Chondrocyte (in vitro differentiated cells): ENCODE results near the gene LNX1. TPM values are rescaled to one million over a fixed set of nuclear protein-coding genes. Genes with fewer than 3 reads are reported as not detected.
A peak's percentile ranks its signal among the peaks of the same experiment; 100 is the strongest.

Source experiments
- DNase-seq: peaks from one replicate; pipeline ENCODE4 v3.0.0; 2021; ENCODE audit warnings: mixed read lengths, low spot score
- H3K27ac Mint-ChIP-seq: one replicate; pipeline ENCODE4 v1.8.0; 2021; ENCODE audit warnings: mild to moderate bottlenecking, moderate library complexity, mixed read lengths; ENCODE audit not compliant: unreplicated experiment
- H3K27me3 Mint-ChIP-seq: 2 replicates; pipeline ENCODE4 v1.8.0; 2021; ENCODE audit warnings: low read depth, mixed read lengths
- H3K36me3 Mint-ChIP-seq: 2 replicates; pipeline ENCODE4 v1.8.0; 2021; ENCODE audit warnings: low read depth, mixed read lengths
- H3K4me1 Mint-ChIP-seq: 2 replicates; pipeline ENCODE4 v1.8.0; 2021; ENCODE audit warnings: low read depth, mild to moderate bottlenecking, mixed read lengths
- H3K4me3 Mint-ChIP-seq: one replicate; pipeline ENCODE4 v1.8.0; 2021; ENCODE audit warnings: mild to moderate bottlenecking, moderate library complexity, mixed read lengths; ENCODE audit not compliant: unreplicated experiment
- H3K9me3 Mint-ChIP-seq: 2 replicates; pipeline ENCODE4 v1.8.0; 2021; ENCODE audit warnings: low read depth, mixed read lengths
- total RNA-seq: library from RNA; stranded (reverse); gene quantifications from 3 replicates; pipeline ENCODE4 v1.2.1, GENCODE V29; 2021
- TF ChIP-seq, protein P1 (sequence below): fragments of 200-600 bp; sonication (generic); IDR thresholded peaks from 2 replicates; pipeline ENCODE4 v1.5.0; 2021; ENCODE audit warnings: antibody characterized with exemption, mild to moderate bottlenecking, moderate library complexity

Gene LNX1
- total RNA-seq, 1 donor from 2014 or later = 1.8 TPM

DNA sequence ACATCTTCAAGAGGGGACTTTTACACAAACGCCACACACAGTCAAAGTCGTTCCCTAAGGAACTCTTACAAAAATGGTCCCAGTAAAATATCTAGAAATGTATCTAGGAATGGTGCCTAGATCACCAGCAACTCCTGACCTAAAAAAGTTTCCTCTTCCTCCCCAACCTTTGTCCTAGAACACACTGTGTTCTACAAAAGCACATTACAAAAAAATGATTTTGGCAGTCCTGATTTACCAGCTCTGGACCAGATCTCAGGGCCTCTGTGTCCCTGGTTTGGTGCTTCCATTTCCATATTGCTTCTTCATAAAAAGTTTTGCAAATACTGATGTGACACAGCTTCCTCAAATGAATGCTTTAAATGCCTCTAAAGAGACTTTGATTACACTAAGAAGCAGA lies 55.0 kb downstream of the LNX1 start:
- TF ChIP-seq, protein P1, sequence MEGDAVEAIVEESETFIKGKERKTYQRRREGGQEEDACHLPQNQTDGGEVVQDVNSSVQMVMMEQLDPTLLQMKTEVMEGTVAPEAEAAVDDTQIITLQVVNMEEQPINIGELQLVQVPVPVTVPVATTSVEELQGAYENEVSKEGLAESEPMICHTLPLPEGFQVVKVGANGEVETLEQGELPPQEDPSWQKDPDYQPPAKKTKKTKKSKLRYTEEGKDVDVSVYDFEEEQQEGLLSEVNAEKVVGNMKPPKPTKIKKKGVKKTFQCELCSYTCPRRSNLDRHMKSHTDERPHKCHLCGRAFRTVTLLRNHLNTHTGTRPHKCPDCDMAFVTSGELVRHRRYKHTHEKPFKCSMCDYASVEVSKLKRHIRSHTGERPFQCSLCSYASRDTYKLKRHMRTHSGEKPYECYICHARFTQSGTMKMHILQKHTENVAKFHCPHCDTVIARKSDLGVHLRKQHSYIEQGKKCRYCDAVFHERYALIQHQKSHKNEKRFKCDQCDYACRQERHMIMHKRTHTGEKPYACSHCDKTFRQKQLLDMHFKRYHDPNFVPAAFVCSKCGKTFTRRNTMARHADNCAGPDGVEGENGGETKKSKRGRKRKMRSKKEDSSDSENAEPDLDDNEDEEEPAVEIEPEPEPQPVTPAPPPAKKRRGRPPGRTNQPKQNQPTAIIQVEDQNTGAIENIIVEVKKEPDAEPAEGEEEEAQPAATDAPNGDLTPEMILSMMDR = no peak
- Mint-ChIP-seq H3K9me3 (no peaks in the 10 kb centered on the region), H3K27me3 (no peaks in the 10 kb centered on the region), H3K4me1 (peaks cover 70% of the 10 kb centered on the region), H3K27ac (no peak overlapping the region), H3K4me3 (no peak overlapping the region), H3K36me3 (no peaks in the 10 kb centered on the region)
- DNase-seq = no peak

DNA sequence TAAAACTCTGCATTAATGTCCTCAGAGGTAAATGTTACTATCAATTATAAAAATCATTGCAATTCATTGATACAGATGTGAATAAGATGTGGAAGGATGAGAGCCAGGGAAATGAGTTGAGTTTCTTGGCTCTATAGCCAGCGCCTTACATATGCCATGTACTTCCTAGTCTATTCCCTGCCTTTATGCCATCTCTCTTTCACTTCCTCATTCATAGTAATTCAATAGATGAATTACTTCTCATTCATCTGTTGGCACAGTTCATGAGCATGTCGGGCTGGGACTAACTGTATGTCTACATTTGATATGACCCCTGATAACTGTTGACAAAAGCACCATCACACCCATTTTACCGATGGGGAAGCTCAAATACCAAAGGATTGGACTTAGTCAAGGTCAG lies 55.7 kb downstream of the LNX1 start:
- no peaks in the 10 kb centered on the region for H3K9me3 Mint-ChIP-seq
- DNase-seq = no peak
- peaks cover 70% of the 10 kb centered on the region for H3K4me1 Mint-ChIP-seq
- H3K27ac Mint-ChIP-seq = no peak overlapping the region
- no peak overlapping the region for H3K4me3 Mint-ChIP-seq
- TF ChIP-seq, protein P1 = no peak
- no peaks in the 10 kb centered on the region for H3K27me3 Mint-ChIP-seq
- H3K36me3 Mint-ChIP-seq = no peaks in the 10 kb centered on the region

DNA sequence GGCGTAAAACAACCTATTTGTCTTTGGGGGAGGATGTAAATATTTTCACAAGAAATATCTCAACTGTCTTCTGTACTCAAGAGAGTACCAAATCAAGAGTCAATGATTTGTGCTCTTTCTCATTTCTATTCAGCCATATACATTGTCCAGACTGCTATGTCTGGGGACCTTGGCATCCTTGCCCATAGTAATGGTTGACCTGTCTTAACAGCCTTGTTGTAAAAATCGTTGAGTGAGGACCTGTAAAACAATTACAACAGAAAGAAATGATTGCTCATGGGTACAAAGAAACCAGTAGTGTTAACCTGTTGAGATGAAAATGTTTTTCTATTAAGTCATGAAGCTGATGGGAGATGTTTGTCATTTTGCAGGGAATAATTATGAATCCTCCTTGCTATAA lies 56.6 kb downstream of the LNX1 start:
- peaks cover 66% of the 10 kb centered on the region for H3K4me1 Mint-ChIP-seq
- TF ChIP-seq, protein P1 = no peak
- no peaks in the 10 kb centered on the region for H3K36me3 Mint-ChIP-seq
- H3K4me3 Mint-ChIP-seq = no peak overlapping the region
- H3K27ac Mint-ChIP-seq = no peak overlapping the region
- no peaks in the 10 kb centered on the region for H3K9me3 Mint-ChIP-seq
- no peak for DNase-seq
- H3K27me3 Mint-ChIP-seq = no peaks in the 10 kb centered on the region

DNA sequence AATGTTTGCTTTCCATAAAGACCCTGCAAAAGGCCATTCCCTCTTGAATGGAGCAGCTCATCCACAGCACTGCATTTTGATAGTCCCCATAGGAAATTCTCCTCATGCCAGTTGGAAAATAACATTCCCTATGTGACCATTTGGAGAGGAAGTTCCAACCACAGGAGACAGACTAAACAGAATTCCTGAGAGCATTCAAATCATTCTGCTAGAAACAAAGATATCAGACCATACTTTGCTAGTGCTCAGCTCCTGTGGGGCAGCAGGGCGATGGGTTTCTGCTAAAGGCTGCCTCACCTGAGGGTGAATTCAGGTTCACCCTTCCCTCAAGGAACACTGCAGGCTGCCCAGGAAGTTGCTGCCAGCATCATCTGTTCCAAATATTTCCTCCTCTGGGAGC lies 58.8 kb downstream of the LNX1 start:
- peaks cover 68% of the 10 kb centered on the region for H3K4me1 Mint-ChIP-seq

DNA sequence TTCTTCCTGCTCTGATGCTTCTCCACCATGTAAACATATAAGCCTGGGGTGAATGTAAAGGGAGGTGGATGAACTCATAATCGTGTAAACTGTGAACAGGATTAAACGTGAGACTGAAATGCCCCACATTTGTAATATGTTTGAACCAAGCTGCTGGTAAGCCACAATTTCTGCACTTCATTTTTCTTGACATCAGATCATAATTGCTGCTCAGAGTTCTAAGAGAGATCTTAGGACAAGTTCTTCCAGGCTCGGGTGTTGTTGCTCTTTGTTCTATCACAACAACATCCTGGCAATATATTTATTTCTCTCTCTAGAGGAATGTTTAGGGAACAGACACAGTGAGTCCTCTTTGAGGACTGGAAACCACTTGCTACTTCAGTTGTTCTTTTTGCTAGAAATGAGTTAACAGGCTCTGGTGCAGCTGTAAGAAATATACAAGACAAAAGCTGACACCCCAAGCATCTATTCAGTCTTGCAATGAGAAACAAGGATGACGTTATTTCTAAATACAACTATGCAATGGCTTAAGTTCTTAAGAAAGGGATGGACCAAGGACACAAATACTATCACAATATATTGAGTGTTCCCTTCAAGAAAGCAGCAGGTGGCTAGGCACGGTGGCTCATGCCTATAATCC lies 59.6 kb downstream of the LNX1 start:
- Mint-ChIP-seq H3K27ac (peak overlapping the region; percentile 71), H3K36me3 (no peaks in the 10 kb centered on the region), H3K27me3 (no peaks in the 10 kb centered on the region), H3K4me3 (no peak overlapping the region), H3K4me1 (peaks cover 63% of the 10 kb centered on the region), H3K9me3 (no peaks in the 10 kb centered on the region)
- no peak for DNase-seq
- TF ChIP-seq, protein P1 = no peak

More for the DNA sequence above, 58.8 kb downstream of the LNX1 start:
- Mint-ChIP-seq H3K27ac (peak overlapping the region; percentile 60), H3K4me3 (no peak overlapping the region), H3K27me3 (no peaks in the 10 kb centered on the region), H3K9me3 (no peaks in the 10 kb centered on the region), H3K36me3 (no peaks in the 10 kb centered on the region)
- DNase-seq = no peak
- TF ChIP-seq, protein P1 = no peak
